Measurements from ENCODE around the gene SF3B4.
A peak's percentile ranks its signal among the peaks of the same experiment; 100 is the strongest.
"Not testable (repeated sequence)": the region's sequence is repeated elsewhere in the genome, so short reads cannot be mapped to it uniquely, and the experiment has no call there.

Gene SF3B4

GRCh38 chr1:149942885-149943284 lies 15.3 kb upstream of the SF3B4 start:
- no peak for TF ChIP-seq CTCF (IDR thresholded peaks at IDR 0.05; ENCODE audit: control insufficient read depth, insufficient read depth, low read depth, low read length, missing control alignments)
- no peak overlapping the region for H3K4me3 ChIP-seq (ENCODE audit: control insufficient read depth, low read depth, low read length)
- no peak for DNase-seq (ENCODE audit: low read depth)

GRCh38 chr1:149942207-149942606 lies 14.6 kb upstream of the SF3B4 start:
- no peak overlapping the region for H3K4me3 ChIP-seq (ENCODE audit: control insufficient read depth, low read depth, low read length)
- no peak for DNase-seq (ENCODE audit: low read depth)
- peak; percentile 20 for TF ChIP-seq CTCF (IDR thresholded peaks at IDR 0.05; ENCODE audit: control insufficient read depth, insufficient read depth, low read depth, low read length, missing control alignments)

DNA sequence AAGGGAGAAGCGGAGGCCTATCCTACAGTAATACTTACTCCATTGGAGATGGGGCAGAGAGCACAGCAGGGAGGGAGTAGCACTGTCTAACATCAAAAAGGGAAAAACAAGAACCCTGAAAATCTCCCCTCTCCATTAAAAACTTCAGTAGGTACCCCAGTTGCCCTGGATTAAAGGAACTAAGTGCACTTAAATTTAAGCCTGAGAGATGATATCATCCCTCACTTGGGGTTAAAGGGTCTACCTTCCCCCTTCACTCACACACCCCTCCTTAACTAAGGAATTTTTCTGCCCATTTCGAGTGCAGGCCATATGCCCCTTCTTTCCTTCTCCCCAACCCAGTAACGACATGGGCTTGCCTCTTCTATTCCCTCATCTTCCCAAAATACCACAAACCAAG lies 12.8 kb upstream of the SF3B4 start:
- no peak overlapping the region for H3K4me3 ChIP-seq (ENCODE audit: control insufficient read depth, low read depth, low read length)
- no peak for TF ChIP-seq CTCF (IDR thresholded peaks at IDR 0.05; ENCODE audit: control insufficient read depth, insufficient read depth, low read depth, low read length, missing control alignments)
- DNase-seq (ENCODE audit: low read depth) = no peak

DNA sequence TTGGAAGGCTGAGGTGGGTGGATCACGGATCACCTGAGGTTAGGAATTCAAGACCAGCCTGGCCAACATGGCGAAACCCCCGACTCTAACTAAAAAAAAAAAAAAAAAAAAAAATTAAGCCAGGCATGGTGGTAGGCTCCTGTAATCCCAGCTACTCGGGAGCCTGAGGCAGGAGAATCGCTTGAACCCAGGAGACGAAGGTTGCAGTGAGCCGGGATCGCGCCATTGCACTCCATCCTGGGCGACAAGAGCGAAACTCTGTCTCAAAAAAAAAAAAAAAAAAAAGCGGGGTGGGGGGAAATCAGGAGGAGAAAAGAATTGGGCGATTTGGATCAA lies 11.0 kb upstream of the SF3B4 start:
- peak overlapping the region; percentile 37 for H3K4me3 ChIP-seq (ENCODE audit: control insufficient read depth, low read depth, low read length)
- not testable (repeated sequence) for DNase-seq (ENCODE audit: low read depth)

DNA sequence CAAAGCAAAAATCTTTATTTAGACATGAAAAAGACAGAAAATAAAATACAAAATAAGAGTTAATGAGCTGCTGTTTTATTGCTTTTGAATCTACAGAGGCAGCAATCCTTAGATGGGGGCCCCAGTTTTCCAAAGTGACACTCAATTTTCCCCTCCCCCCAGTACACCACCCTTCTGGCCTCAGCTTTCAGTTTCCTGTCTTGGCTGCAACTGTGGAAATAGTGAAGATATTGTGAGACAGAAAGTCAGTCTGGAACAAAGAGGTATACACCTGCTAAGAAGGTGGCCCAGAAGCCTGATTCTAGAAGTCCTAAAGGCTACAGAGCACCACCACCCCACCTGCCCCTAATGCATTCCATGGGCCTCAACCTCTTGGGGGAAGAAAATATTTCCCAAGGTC lies 10.2 kb upstream of the SF3B4 start:
- no peak for TF ChIP-seq CTCF (IDR thresholded peaks at IDR 0.05; ENCODE audit: control insufficient read depth, insufficient read depth, low read depth, low read length, missing control alignments)
- no peak for DNase-seq (ENCODE audit: low read depth)
- H3K4me3 ChIP-seq (ENCODE audit: control insufficient read depth, low read depth, low read length) = no peak overlapping the region

GRCh38 chr1:149936992-149937705 lies 9.5 kb upstream of the SF3B4 start:
- H3K4me3 ChIP-seq (ENCODE audit: control insufficient read depth, low read depth, low read length) = peak overlapping the region; percentile 94
- DNase-seq (ENCODE audit: low read depth) = no peak
- no peak for TF ChIP-seq CTCF (IDR thresholded peaks at IDR 0.05; ENCODE audit: control insufficient read depth, insufficient read depth, low read depth, low read length, missing control alignments)

DNA sequence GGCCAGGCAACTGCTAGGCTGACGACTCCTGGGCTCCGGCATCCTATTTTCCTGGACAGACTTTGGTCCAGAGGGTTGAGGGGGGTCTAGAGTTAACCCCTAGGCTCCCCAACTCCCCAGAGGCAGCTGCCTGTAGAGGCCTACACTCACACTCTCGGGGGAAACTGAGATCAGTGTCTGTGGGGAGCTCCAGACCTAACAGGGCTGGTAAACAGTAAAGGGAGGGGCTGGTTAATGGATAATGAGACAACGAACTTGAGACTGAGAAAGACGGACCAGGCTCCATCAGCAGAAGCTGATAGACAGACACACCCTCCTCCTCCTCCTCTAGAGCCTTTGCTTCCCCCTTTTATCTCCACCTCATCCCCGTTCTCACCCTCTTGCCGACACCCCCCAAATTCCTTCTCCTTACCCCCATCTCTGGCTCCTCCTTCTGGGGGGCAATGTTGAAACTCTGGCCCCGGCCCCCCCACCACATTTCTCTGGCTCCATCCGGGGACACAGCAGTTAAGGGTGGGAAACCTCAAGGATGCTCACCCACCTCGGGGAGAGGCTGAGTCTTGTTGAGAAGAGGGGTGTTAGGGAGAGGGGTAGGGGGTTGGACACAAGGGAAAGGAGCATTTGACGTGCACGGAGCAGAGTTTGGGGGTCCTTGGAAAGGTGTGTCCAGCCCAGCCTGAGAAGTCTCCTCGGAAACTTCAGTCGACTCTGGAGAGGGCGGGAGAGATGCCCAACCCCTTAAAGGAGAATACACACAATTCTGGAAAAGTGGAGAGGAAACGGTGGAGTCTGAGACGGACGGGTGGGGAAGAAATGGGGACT lies 8.8 kb upstream of the SF3B4 start, which contains the start of gene MTMR11:
Gene MTMR11 (minus strand): TSS at position 710 of the 822 bp plus-strand sequence. CDS start 232 bp downstream, at position 478.
- H3K4me3 ChIP-seq (ENCODE audit: control insufficient read depth, low read depth, low read length) = peak within 1 kb of the TSS; percentile 94
- DNase-seq (ENCODE audit: low read depth) = no peak
- TF ChIP-seq CTCF (IDR thresholded peaks at IDR 0.05; ENCODE audit: control insufficient read depth, insufficient read depth, low read depth, low read length, missing control alignments) = no peak

Measured in AG09309 (cell line).